Occipital lobe (tissue), 3 donors: ENCODE data around the gene CRPPA. TPM values are rescaled to one million over a fixed set of nuclear protein-coding genes. Genes with fewer than 3 reads are reported as not detected.
"Not testable (repeated sequence)": the region's sequence is repeated elsewhere in the genome, so short reads cannot be mapped to it uniquely, and the experiment has no call there.

ENCODE experiments used
- DNase-seq: peaks from one replicate; lab custom pipeline; 2025; lab: John Stamatoyannopoulos, UW
- small RNA-seq: library from RNA; depleted of rRNA; stranded (forward); fragments of <200 nt; gene quantifications from one replicate; pipeline ENCODE3, GENCODE V24; 2014
- total RNA-seq: library from RNA; depleted of rRNA; stranded (reverse); fragments of >200 nt; gene quantifications from one replicate; pipeline ENCODE4 v1.2.3, GENCODE V29; 2014

CRPPA gene
- total RNA-seq, 1 donor from 2014 or later, result 9.5 TPM

DNA sequence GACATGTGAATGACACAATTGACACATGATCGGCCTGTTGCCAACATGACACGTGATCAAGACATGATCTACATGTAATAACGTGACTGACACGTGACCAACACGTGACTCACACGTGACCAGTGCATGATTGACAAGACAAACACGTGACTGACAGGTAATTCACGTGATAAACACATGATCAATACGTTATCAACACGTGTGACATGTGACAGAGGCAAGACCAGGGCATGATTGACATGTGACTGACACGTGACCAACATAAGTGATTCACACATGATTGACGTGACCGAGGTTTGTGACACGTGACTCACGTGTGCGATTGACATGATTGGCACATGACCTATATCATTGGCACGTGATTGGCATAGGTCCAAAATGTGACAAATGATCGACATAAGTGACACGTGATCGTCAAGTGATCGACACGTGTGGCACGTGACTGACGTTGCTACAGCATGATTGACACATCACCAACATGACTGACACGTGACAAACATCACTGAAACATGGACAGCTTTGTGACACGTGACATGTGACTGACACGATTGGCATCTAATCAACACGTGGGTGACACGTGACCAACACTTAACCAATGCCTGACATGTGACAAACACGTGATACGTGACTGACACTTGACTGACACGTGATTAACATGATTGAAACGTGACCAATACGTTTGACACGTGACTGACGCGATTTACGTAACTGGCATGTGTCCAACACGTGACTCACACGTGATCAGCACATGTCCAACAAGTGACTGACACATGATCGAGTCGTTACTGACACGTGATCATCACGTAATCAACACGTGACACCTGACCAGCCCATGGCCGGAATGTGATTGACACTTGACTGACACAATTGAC, 23.0 kb downstream of the CRPPA start:
- DNase-seq, result no peak

DNA sequence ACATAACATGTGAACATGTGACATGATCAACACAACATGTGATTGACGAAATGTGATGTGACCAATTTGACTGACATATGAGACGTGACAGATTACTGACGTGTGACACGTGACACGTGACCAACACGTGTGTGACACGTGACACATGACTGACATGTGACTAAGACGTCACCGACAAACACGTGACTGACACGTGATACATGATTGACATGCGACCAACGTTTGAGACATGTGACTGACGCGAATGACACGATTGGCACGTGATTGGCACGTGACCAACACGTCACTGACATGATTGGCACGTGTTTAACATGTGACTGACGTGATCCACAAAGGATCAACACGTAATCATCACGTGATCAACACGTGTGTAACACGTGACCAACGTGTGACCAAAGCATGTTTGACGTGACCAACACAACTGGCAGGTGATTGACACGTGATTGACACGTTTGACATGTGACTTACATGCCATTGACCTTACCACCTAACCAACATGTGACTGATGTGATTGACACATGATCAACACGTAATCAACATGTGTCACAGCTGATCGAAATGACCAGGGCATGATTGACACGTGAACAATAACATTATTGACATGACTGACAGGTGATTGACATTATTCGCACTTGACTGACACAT, 23.7 kb downstream of the CRPPA start:
- no peak for DNase-seq

- DNase-seq, result no peak
These were observed 24.4 kb downstream of the CRPPA start for GRCh38 chr7:16396766-16397500.

DNA sequence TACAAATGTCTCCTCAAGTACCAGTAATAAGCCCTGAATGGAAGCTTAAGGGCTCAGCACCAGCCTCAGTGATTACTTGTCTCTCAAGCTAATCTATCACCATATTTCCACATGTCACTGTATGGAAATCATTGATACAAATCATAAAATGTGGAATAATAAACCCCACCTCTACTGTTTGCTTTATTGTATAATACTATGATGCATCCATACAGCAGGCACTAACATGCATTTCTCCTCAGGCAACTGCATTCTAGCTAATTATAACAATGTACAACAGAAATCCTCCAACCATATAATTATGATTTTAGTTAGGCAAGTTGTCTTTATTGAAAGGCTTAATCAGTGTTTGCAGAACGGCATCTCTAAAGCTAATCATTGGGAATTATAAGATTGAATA, 26.2 kb downstream of the CRPPA start:
- no peak for DNase-seq

- no peak for DNase-seq
These were observed 27.4 kb downstream of the CRPPA start for GRCh38 chr7:16393862-16394422.

DNA sequence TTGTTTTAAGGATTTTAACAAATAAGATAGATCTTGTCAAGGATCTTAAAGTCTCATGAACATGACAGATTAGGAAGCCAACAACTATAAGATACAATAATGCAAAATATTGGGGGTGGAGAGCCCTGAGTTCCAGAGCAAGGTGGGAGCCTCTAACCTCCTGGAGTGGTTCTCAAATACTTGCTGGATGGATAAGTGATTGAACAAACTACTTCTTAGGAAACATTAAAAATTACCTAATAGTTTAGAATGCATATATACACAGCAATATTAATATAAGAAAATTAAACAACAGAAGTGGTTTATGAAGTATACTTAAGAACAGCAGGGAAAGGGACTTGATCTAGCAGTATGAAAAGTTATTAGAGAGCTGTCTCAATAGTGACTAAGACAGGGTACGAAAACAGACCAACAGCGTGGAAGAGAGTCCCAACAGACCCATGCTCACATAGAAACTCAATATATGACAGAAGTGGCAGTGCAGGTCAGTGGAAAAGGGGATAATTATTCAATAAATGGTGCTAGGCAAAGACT, 28.3 kb downstream of the CRPPA start:
- no peak for DNase-seq

DNA sequence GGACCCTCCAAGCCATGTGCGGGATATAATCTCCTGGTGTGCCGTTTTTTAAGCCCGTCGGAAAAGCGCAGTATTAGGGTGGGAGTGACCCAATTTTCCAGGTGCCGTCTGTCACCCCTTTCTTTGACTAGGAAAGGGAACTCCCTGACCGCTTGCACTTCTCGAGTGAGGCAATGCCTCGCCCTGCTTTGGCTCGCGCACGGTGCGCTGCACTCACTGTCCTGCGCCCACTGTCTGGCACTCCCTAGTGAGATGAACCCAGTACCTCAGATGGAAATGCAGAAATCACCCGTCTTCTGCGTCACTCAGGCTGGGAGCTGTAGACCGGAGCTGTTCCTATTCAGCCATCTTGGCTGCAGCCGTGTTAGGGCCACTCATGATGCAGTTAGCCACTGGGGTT, 37.6 kb downstream of the CRPPA start:
- not testable (repeated sequence) for DNase-seq

DNA sequence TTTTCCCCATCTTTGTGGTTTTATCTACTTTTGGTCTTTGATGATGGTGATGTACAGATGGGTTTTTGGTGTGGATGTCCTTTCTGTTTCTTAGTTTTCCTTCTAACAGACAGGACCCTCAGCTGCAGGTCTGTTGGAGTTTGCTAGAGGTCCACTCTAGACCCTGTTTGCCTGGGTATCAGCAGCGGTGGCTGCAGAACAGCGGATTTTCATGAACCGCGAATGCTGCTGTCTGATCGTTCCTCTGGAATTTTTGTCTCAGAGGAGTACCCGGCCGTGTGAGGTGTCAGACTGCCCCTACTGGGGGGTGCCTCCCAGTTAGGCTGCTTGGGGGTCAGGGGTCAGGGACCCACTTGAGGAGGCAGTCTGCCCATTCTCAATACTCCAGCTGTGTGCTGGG, 38.2 kb downstream of the CRPPA start:
- not testable (repeated sequence) for DNase-seq

Small RNAs within 50 kb of the gene (small RNA-seq; reads per million reads assigned to genes)
- gene AC005014.3, result not detected

Other genes with a start within 250 kb of the CRPPA start
- gene SOSTDC1, start 44.2 kb upstream of the CRPPA start, total RNA-seq, result 12.6 TPM
- not detected for gene LRRC72, start 105.3 kb upstream of the CRPPA start, total RNA-seq
- gene ANKMY2, start 224.2 kb upstream of the CRPPA start, total RNA-seq, result 78.0 TPM
- 85.2 TPM for gene BZW2, start 224.6 kb upstream of the CRPPA start, total RNA-seq